SW480 (cell line): ENCODE data around the gene IFNA17.
A peak's percentile ranks its signal among the peaks of the same experiment; 100 is the strongest.
"Not testable (repeated sequence)": the region's sequence is repeated elsewhere in the genome, so short reads cannot be mapped to it uniquely, and the experiment has no call there.

Experiments
- DNase-seq: peaks from one replicate; pipeline ENCODE4 v3.0.0-alpha.2; 2016; ENCODE audit warnings: low spot score

IFNA17 gene

DNA sequence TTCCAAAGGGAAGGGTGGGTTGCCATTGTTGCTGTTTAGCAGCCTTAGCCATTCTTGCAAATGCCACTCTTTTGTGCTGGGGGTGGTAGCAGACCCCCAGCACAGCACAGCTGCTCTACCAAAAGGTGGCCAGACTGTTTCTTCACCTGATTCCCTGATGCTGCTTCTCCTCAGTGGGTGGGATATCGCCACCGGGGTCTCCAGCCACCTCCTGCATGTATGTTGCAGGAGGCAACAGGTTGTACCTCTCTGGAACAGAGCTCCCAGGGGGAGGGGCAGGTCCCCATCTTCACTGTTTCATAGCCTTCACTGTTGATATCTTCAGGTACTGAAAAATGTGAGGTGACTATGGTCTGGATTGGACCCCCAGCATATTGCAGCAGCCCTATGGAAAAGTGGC lies 17.2 kb downstream of the IFNA17 start:
- DNase-seq = not testable (repeated sequence)

DNA sequence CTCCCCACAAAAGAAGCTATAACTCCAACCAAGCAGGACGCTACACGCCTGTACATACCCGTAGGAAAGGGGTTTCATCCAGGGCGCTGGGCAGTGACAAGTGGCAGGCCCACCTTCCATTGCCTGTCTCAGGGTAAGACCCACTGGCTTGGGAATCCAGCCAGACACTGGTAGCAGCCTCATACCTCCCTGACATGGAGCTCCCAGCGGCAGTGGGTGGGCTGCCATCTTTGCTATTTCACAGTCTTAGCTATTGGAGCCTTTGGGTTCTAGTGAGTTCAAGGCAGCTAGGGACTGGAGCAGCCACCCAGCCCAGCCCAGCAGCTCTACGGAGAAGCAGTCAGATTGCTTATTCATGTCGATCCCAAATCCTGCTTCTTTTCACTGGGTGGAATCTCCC lies 17.7 kb downstream of the IFNA17 start:
- no peak for DNase-seq

DNA sequence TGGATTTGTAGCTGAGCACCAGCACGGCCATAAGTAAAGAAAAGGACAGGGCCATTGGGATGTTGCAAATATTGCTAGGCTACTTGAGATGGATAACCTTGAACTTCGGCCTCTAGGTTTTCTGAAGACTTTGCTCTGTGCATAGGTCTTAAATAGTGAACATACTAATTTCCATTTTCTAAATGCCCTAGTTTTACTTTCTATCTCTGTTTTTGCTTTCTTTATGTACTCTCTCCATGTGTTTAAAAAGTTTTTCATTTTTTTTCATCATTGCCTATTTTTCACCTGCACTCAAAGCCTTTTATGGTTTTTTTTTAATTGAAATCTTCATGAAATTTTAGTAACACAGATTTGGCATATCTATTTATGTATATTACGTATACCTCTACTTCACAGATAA lies 21.0 kb downstream of the IFNA17 start, which contains the start of gene IFNA10:
Gene IFNA10 (minus strand): TSS at position 101 of the 400 bp plus-strand sequence. CDS start 46 bp downstream, at position 55.
- not testable (repeated sequence) for DNase-seq

DNA sequence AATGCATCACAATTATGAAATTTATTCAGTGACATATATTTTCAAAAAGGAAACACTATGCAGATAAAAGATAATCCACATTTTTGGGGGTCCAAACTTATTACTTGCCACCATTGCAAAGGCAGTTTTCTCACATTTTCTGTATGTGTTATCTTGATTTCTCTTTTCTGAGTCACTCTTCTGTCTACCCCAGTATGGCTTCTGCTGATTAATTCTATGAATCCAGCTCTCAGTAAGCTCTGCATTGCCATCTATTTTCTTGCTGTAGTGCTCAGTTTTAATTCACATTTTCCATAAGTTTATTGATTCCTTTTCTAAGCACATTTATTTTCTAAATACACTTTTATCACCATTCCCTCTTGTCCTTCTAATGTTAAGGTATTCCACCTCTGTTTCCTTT lies 22.8 kb downstream of the IFNA17 start:
- no peak for DNase-seq

DNA sequence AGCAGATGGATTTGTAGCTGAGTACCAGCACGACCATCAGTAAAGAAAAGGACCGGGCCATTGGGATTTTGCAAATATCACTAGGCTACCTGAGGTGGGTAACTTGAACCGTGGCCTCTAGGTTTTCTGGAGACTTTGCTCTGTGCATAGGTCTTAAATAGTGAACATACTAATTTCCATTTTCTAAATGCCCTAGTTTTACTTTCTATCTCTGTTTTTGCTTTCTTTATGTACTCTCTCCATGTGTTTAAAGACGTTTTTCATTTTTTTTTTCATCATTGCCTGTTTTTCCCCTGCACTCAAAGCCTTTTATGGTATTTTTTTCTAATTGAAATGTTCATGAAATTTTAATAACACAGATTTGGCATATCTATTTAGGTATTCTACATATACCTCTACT lies 25.9 kb downstream of the IFNA17 start, which contains the start of gene IFNA7:
Gene IFNA7 (minus strand): TSS at position 101 of the 400 bp plus-strand sequence. CDS start 40 bp downstream, at position 61.
- DNase-seq = not testable (repeated sequence)

DNA sequence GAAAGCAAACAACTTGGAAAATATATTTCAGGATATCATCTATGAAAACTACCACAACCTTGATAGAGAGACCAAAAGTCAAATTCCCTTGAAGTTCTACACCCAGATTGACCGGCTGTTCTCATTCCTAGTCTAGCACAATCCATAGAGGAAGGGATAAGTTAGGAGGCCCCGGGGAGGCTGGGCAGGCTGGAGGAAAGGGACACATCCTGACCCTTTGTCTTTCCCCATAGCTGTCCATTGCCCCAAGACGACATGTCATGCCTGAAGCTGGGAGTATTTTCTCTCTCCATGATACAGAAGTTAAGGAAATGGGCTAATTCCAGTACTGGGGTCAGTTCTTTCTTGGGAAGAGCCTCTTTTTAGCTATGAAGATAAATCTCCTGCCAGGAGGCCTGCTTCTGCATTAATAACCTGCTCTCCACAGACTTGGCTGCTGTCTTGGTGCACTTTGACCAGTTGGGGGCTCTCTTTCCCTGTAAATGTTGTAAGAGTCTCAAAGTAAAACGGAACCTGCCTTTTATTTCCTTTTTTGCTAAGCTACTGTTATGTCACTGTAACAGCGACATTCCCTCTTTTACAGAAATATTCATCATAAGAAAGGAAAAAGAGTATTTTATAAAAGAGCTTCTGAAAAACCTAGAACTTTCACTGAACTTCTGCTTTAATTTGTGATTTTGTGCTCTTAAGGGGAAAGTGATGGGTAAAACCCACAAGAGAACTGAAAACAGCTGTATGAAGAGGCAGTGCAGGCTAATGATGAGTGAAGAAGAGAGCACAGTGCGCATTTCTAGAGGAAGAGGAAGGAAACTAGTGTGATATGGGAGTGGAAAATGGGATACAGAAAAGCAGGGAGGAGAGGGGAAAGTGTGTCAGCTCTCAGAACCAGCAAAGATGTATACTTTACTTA lies 32.9 kb downstream of the IFNA17 start:
- peak; percentile 7 for DNase-seq

DNA sequence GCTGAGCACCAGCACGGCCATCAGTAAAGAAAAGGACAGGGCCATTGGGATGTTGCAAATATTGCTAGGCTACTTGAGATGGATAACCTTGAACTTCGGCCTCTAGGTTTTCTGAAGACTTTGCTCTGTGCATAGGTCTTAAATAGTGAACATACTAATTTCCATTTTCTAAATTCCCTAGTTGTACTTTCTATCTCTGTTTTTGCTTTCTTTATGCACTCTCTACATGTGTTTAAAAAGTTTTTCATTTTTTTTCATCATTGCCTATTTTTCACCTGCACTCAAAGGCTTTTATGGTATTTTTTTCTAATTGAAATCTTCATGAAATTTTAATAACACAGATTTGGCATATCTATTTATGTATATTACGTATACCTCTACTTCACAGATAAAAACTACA lies 40.5 kb downstream of the IFNA17 start, which contains the start of gene IFNA4:
Gene IFNA4 (minus strand): TSS at position 101 of the 400 bp plus-strand sequence. CDS start 56 bp downstream, at position 45.
- not testable (repeated sequence) for DNase-seq

DNA sequence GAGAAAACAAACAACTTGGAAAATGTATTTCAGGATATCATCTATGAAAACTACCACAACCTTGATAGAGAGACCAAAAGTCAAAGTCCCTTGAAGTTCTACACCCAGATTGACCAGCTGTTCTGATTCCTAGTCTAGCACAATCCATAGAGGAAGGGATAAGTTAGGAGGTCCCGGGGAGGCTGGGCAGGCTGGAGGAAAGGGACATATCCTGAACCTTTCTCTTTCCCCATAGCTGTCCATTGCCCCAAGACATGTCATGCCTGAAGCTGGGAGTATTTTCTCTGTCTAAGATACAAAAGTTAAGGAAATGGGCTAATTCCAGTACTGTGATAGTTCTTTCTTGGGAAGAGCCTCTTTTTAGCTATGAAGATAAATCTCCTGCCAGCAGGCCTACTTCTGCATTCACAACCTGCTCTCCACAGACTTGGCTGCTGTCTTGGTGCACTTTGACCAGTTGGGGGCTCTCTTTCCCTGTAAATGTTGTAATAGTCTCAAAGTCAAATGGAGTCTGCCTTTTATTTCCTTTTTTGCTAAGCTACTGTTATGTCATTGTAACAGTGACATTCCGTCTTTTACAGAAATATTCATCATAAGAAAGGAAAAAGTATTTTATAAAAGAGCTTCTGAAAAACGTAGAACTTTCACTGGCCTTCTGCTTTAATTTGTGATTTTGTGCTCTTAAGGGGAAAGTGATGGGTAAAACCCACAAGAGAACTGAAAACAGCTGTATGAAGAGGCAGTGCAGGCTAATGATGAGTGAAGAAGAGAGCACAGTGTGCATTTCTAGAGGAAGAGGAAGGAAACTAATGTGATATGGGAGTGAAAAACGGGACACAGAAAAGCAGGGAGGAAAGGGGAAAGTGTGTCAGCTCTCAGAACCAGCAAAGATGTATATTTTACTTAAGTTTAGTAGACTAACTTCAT lies 44.9 kb downstream of the IFNA17 start:
- DNase-seq = peak; percentile 22
